RWPE2 (cell line): ENCODE data around the gene YDJC.
"Not testable (repeated sequence)": the region's sequence is repeated elsewhere in the genome, so short reads cannot be mapped to it uniquely, and the experiment has no call there.

Experiments
- ATAC-seq: fragments of 200-7000 bp; cut with Tn5 transposase; 3 replicates; pipeline ENCODE4 v1.9.1; 2021; ENCODE audit warnings: low read depth
- DNase-seq: peaks from one replicate; pipeline ENCODE4 v3.0.0-alpha.2; 2020; ENCODE audit warnings: low spot score
- H3K27ac ChIP-seq: fragments of 450-650 bp; 2 replicates; pipeline ENCODE4 v1.5.1; 2017; ENCODE audit warnings: mild to moderate bottlenecking; ENCODE audit not compliant: poor library complexity, severe bottlenecking
- H3K27me3 ChIP-seq: fragments of 250-450 bp; sonication (Bioruptor Pico); 2 replicates; pipeline ENCODE4 v1.5.1; 2021; ENCODE audit warnings: mild to moderate bottlenecking, moderate library complexity; ENCODE audit not compliant: insufficient read depth, poor library complexity, severe bottlenecking
- H3K36me3 ChIP-seq: fragments of 250-450 bp; sonication (Bioruptor Pico); 2 replicates; pipeline ENCODE4 v1.5.1; 2020; ENCODE audit warnings: low read depth, mild to moderate bottlenecking, moderate library complexity
- H3K4me1 ChIP-seq: fragments of 250-450 bp; sonication (Bioruptor Pico); 2 replicates; pipeline ENCODE4 v1.5.1; 2021; ENCODE audit warnings: mild to moderate bottlenecking, moderate library complexity; ENCODE audit not compliant: insufficient read depth, poor library complexity, severe bottlenecking
- H3K4me3 ChIP-seq: fragments of 250-450 bp; sonication (Bioruptor Pico); 2 replicates; pipeline ENCODE4 v1.5.1; 2021; ENCODE audit warnings: mild to moderate bottlenecking, moderate library complexity; ENCODE audit not compliant: severe bottlenecking
- H3K9me3 ChIP-seq: fragments of 250-450 bp; sonication (Bioruptor Pico); 2 replicates; pipeline ENCODE4 v1.5.1; 2021; ENCODE audit warnings: mild to moderate bottlenecking, moderate library complexity; ENCODE audit not compliant: severe bottlenecking
- CTCF ChIP-seq: fragments of 450-650 bp; IDR thresholded peaks from one replicate; pipeline ENCODE4 v1.5.1; 2017; ENCODE audit warnings: mild to moderate bottlenecking, moderate library complexity; ENCODE audit not compliant: poor library complexity, severe bottlenecking

Gene YDJC

GRCh38 chr22:21641789-21642583 is 12.2 kb upstream of the YDJC start, which contains the start of gene SDF2L1:
Gene SDF2L1 (plus strand): TSS chr22:21642302. CDS start chr22:21642337, 35 bp downstream.
- ATAC-seq, result peak; percentile 93
- H3K4me1 ChIP-seq, result no peaks in the 10 kb centered on the region

GRCh38 chr22:21641417-21641788 is 11.6 kb upstream of the YDJC start:
- peak overlapping the region; percentile 63 for H3K27ac ChIP-seq
- no peak for DNase-seq
- peak overlapping the region; percentile 79 for H3K4me3 ChIP-seq
- H3K9me3 ChIP-seq, result no peaks in the 10 kb centered on the region
- peaks cover 29% of the 10 kb centered on the region for H3K36me3 ChIP-seq
- no peaks in the 10 kb centered on the region for H3K4me1 ChIP-seq
- peak; percentile 33 for ATAC-seq
- peak; percentile 82 for TF ChIP-seq CTCF
- H3K27me3 ChIP-seq, result no peaks in the 10 kb centered on the region

More at GRCh38 chr22:21641789-21642583, 12.2 kb upstream of the YDJC start, which contains the start of gene SDF2L1:
- peak; percentile 53 for TF ChIP-seq CTCF
- Histone ChIP-seq H3K27ac (peak within 1 kb of the TSS; percentile 63), H3K4me3 (peak within 1 kb of the TSS; percentile 79), H3K36me3 (peaks cover 35% of the 10 kb centered on the region), H3K9me3 (no peaks in the 10 kb centered on the region), H3K27me3 (no peaks in the 10 kb centered on the region)
- DNase-seq, result peak; percentile 99

- Histone ChIP-seq H3K27me3 (no peaks in the 10 kb centered on the region), H3K9me3 (no peaks in the 10 kb centered on the region), H3K4me1 (no peaks in the 10 kb centered on the region), H3K36me3 (peaks cover 23% of the 10 kb centered on the region), H3K27ac (no peak overlapping the region), H3K4me3 (no peak overlapping the region)
- DNase-seq (no peak), ATAC-seq (no peak)
- no peak for TF ChIP-seq CTCF
Measured at GRCh38 chr22:21640810-21641209, 11.0 kb upstream of the YDJC start.

- Histone ChIP-seq H3K4me1 (no peaks in the 10 kb centered on the region), H3K36me3 (peaks cover 13% of the 10 kb centered on the region), H3K27me3 (no peaks in the 10 kb centered on the region), H3K27ac (no peak overlapping the region), H3K4me3 (no peak overlapping the region), H3K9me3 (no peaks in the 10 kb centered on the region)
- DNase-seq, result no peak
- ATAC-seq, result no peak
- TF ChIP-seq CTCF, result no peak
Measured at GRCh38 chr22:21639359-21639758, 9.5 kb upstream of the YDJC start.

GRCh38 chr22:21637450-21637849 is 7.6 kb upstream of the YDJC start:
- not testable (repeated sequence) for H3K36me3 ChIP-seq, ATAC-seq, H3K4me3 ChIP-seq, H3K4me1 ChIP-seq, H3K27ac ChIP-seq, H3K27me3 ChIP-seq, DNase-seq, H3K9me3 ChIP-seq
